ENCODE measurements around the gene LYL1. TPM values are rescaled to one million over a fixed set of nuclear protein-coding genes. Genes with fewer than 3 reads are reported as not detected.

Gene LYL1
- total and polyA plus RNA-seq, 9 of the 15 experiments (the other 6 are each of a cell fraction or from before 2014, with no cell fraction given) = 1.3 to 266 (median 34.0) TPM

- intact Hi-C loops (cut with micrococcal nuclease) (loop anchor here (1.0 to 5.0 kb wide), 2 partner anchors 61 to 116 kb away; no protein-coding TSS in a partner anchor), in situ Hi-C loops (cut with MboI) (loop anchor here (5.0 kb wide), 1 partner anchor 116 kb away; no protein-coding TSS in a partner anchor)
- Histone ChIP-seq H3K27ac (ENCODE audit: extremely low read depth, low read depth, low read length) (peak overlapping the region; percentile 10; the same call in 1 of the 3 replicates), H3K9me3 (replicated peaks; ENCODE audit: control insufficient read depth, insufficient read depth, low read depth, low read length) (no peaks in the 10 kb centered on the region), H2AFZ (ENCODE audit: low read depth, low read length) (no peak overlapping the region), H3K9me1 (ENCODE audit: control insufficient read depth, insufficient read depth, low read length) (no peaks in the 10 kb centered on the region), H4K20me1 (replicated peaks; ENCODE audit: control insufficient read depth, insufficient read depth, low read length) (no peaks in the 10 kb centered on the region), H3K4me1 (replicated peaks in 1 of 2; ENCODE audit: control insufficient read depth in 2 of 2, insufficient read depth in 2 of 2, low read length in 2 of 2) (peaks cover 36 to 84% of the 10 kb centered on the region in 2 experiments), H3K79me2 (ENCODE audit: control insufficient read depth, insufficient read depth, low read length) (peaks cover 8% of the 10 kb centered on the region; the same call in 2 of the 3 replicates), H3K4me3 (no peak overlapping the region), H3K36me3 (ENCODE audit: control insufficient read depth, insufficient read depth, low read length) (peaks cover 6% of the 10 kb centered on the region; the same call in 1 of the 3 replicates), H3K27me3 (ENCODE audit: control insufficient read depth in 2 of 2, insufficient read depth in 2 of 2, low read length in 2 of 2) (no peaks in the 10 kb centered on the region), H3K4me2 (ENCODE audit: insufficient read depth, low read length) (no peak overlapping the region), H3K9ac (ENCODE audit: insufficient read depth in 1 of 2, low read depth in 2 of 2, low read length in 2 of 2) (peak overlapping the region in 1 of 2 experiments; percentile 86; a peak in 2 of 4 replicates)
- POLR2A ChIA-PET = interaction anchor here (0.7 to 2.8 kb wide), 13 partner anchors 8 to 213 kb away, joined by 3 to 17 read pairs (median 4); partner anchors contain the start of gene DAND5
- FAIRE-seq = peak; percentile 95
- WGBS (ENCODE audit: insufficient coverage, low coverage, missing lambda C conversion rate) = 25% methylated on average over 12 of the region's 12 CpGs
- no TSS peak for BruUV-seq (replicated peaks)
- CTCF ChIA-PET (ENCODE audit: low intra/inter-chr PET ratio) = interaction anchor here (0.5 to 4.7 kb wide), 7 partner anchors 19 to 228 kb away, joined by 3 to 59 read pairs (median 5); no protein-coding TSS in a partner anchor
- ATAC-seq = peak; percentile 57
- peak; percentile 83 to 92 (median 87) for DNase-seq (ENCODE audit: extremely low read depth in 1 of 4, low spot score in 3 of 4)
- TF ChIP-seq POLR2AphosphoS2 (IDR thresholded peaks at IDR 0.05; ENCODE audit: low read length) (no peak), CTCFL (IDR thresholded peaks at IDR 0.05; ENCODE audit: borderline replicate concordance, insufficient read depth, low read depth, low read length, poor library complexity, severe bottlenecking) (peak; percentile 63), RUNX1 (IDR thresholded peaks at IDR 0.05; ENCODE audit: low read depth) (no peak), USF2 (CRISPR knock-in tag; IDR thresholded peaks at IDR 0.05) (no peak), HDGF (IDR thresholded peaks at IDR 0.05) (peak; percentile 21; the same call in 1 of the 2 replicates), SRF (CRISPR knock-in tag; IDR thresholded peaks at IDR 0.05) (no peak), HOMEZ (CRISPR knock-in tag; IDR thresholded peaks at IDR 0.05) (no peak), PHF8 (IDR thresholded peaks at IDR 0.05; ENCODE audit: borderline replicate concordance, low read length) (no peak), ZNF764 (CRISPR knock-in tag; IDR thresholded peaks at IDR 0.05; ENCODE audit: low read depth) (no peak), CHD4 (IDR thresholded peaks at IDR 0.05; ENCODE audit: insufficient read depth, insufficient replicate concordance, low read depth, low read length, poor library complexity, severe bottlenecking) (no peak), TSHZ1 (CRISPR knock-in tag; IDR thresholded peaks at IDR 0.05) (no peak)
Observed at GRCh38 chr19:13093407-13094105, 9.1 kb downstream of the LYL1 start.

Data from K562 (cell line).